ENCODE results near the gene CEACAM19.

CEACAM19 gene

GRCh38 chr19:44671400-44671799 is at the start of gene CEACAM19:
TSS of gene CEACAM19 (plus strand) at chr19:44671482. CDS start at chr19:44671932, 450 bp downstream.
- TF ChIP-seq CTCF (IDR thresholded peaks at IDR 0.05): no peak

GRCh38 chr19:44623080-44623479 is 48.2 kb upstream of the CEACAM19 start:
- no peak for TF ChIP-seq CTCF (IDR thresholded peaks at IDR 0.05)

- TF ChIP-seq CTCF (IDR thresholded peaks at IDR 0.05): no peak
These were observed 47.7 kb upstream of the CEACAM19 start for GRCh38 chr19:44623626-44624025.

GRCh38 chr19:44624840-44625354 is 46.4 kb upstream of the CEACAM19 start:
- no peak for TF ChIP-seq CTCF (IDR thresholded peaks at IDR 0.05)

- no peak for TF ChIP-seq CTCF (IDR thresholded peaks at IDR 0.05)
These were observed 45.1 kb upstream of the CEACAM19 start for GRCh38 chr19:44626048-44626624.

- TF ChIP-seq CTCF (IDR thresholded peaks at IDR 0.05): no peak
These were observed 43.7 kb upstream of the CEACAM19 start for GRCh38 chr19:44627631-44628030.

- no peak for TF ChIP-seq CTCF (IDR thresholded peaks at IDR 0.05)
These were observed 42.5 kb upstream of the CEACAM19 start for GRCh38 chr19:44628793-44629192.

- no peak for TF ChIP-seq CTCF (IDR thresholded peaks at IDR 0.05)
These were observed 36.5 kb upstream of the CEACAM19 start for GRCh38 chr19:44634785-44635184.
